ENCODE results near the gene IRF4.

DNA sequence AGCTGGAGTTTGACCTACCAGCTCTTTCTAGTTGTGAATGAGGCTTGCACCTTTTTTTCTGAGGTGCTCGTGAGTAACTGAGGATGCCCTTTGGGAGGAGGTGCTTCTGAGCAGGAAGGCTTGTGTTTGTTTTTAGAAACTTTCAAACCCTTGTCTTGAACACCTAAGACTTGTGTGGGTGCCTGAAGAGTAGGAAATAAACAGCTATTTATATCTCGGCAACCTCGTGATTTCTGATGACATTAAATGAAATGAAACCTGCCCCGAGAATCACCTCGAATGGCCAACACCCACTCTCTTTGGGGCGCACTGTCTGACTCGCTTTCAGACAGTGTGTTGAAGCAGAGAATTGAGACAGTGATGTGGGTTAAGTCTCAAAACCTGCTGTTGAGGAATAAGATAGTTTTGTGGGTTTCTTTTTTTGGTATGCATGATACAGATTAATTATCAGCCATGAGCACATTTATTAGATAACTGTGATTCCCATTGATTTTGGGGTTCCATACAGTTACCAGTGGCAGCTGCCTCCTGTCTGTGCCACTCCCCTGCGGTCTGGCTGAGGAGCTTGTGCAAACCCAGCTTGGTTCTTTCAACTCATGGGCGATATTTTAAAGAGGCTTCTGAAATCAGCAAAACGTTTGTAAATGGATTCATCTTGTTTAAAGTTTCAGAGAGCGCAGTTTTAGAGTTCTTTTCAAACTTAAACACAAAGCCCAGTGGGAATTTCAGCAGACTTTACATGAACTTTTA, 8.4 kb downstream of the IRF4 start:
- TF ChIP-seq POLR2A (IDR thresholded peaks at IDR 0.05) = no peak
- TF ChIP-seq, protein P1, sequence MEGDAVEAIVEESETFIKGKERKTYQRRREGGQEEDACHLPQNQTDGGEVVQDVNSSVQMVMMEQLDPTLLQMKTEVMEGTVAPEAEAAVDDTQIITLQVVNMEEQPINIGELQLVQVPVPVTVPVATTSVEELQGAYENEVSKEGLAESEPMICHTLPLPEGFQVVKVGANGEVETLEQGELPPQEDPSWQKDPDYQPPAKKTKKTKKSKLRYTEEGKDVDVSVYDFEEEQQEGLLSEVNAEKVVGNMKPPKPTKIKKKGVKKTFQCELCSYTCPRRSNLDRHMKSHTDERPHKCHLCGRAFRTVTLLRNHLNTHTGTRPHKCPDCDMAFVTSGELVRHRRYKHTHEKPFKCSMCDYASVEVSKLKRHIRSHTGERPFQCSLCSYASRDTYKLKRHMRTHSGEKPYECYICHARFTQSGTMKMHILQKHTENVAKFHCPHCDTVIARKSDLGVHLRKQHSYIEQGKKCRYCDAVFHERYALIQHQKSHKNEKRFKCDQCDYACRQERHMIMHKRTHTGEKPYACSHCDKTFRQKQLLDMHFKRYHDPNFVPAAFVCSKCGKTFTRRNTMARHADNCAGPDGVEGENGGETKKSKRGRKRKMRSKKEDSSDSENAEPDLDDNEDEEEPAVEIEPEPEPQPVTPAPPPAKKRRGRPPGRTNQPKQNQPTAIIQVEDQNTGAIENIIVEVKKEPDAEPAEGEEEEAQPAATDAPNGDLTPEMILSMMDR (IDR thresholded peaks at IDR 0.05) = no peak
